Vagina (tissue), 1 donor: ENCODE measurements around the gene VPS18. TPM values are rescaled to one million over a fixed set of nuclear protein-coding genes. Genes with fewer than 3 reads are reported as not detected.

ENCODE experiments used
- small RNA-seq: library from RNA; depleted of rRNA; stranded (forward); fragments of <200 nt; gene quantifications from one replicate; pipeline ENCODE3, GENCODE V24; 2016
- total RNA-seq: library from RNA; depleted of rRNA; stranded (reverse); fragments of >200 nt; gene quantifications from one replicate; pipeline ENCODE4 v1.2.3, GENCODE V29; 2016

The VPS18 gene
- total RNA-seq, 1 donor from 2014 or later, result 21.4 TPM

Small RNA genes lying within 50 kb of the gene (small RNA-seq; reads per million reads assigned to genes)
- not detected for gene AC025166.1
- gene ISCA1P4, result not detected

Other genes starting within 250 kb of the VPS18 start
- gene RAD51, start 199.3 kb upstream of the VPS18 start, total RNA-seq, result 4.2 TPM
- 19.6 TPM for gene RMDN3, start 139.2 kb upstream of the VPS18 start, total RNA-seq
- gene GCHFR, start 130.4 kb upstream of the VPS18 start, total RNA-seq, result 69.7 TPM
- 2.9 TPM for gene C15orf62, start 124.5 kb upstream of the VPS18 start, total RNA-seq
- 34.4 TPM for gene ZFYVE19, start 87.4 kb upstream of the VPS18 start, total RNA-seq
- gene DNAJC17, start 87.0 kb upstream of the VPS18 start, total RNA-seq, result 14.0 TPM
- gene PPP1R14D, start 65.7 kb upstream of the VPS18 start, total RNA-seq, result not detected
- 80.3 TPM for gene SPINT1, start 50.4 kb upstream of the VPS18 start, total RNA-seq
- 32.9 TPM for gene RHOV, start 20.2 kb upstream of the VPS18 start, total RNA-seq
- gene DLL4, start 34.9 kb downstream of the VPS18 start, total RNA-seq, result 20.9 TPM
- gene CHAC1, start 59.0 kb downstream of the VPS18 start, total RNA-seq, result 25.3 TPM
- 31.7 TPM for gene INO80, start 221.8 kb downstream of the VPS18 start, total RNA-seq